ENCODE data around the gene INPP4B. TPM values are rescaled to one million over a fixed set of nuclear protein-coding genes. Genes with fewer than 3 reads are reported as not detected.

INPP4B gene
- total RNA-seq, 1 donor from 2014 or later, result 32.7 TPM

DNA sequence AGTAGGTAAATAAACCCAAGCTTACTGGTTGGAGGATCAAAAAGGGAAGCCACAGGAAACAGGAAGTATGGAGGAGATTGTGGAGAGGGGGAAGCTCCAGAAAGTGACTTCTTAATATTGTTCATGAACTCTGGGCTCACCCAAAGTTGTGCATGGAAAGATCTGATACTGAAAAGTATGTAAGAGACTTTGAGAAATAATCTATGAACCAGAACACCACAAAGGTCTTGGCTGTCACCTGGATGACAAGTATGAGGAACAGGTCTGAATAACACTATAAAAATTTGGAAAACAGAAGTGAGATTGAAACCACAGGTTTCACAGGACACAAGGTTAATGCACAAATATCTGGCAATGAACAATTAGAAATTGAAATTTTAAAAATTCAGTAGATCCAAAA is 567.4 kb downstream of the INPP4B start:
- H3K4me3 ChIP-seq, result no peak overlapping the region
- intact Hi-C loops (cut with DNase I), result no loop called here
- H3K36me3 ChIP-seq, result no peaks in the 10 kb centered on the region
- H3K27ac ChIP-seq, result no peak overlapping the region
- TF ChIP-seq, protein P1, sequence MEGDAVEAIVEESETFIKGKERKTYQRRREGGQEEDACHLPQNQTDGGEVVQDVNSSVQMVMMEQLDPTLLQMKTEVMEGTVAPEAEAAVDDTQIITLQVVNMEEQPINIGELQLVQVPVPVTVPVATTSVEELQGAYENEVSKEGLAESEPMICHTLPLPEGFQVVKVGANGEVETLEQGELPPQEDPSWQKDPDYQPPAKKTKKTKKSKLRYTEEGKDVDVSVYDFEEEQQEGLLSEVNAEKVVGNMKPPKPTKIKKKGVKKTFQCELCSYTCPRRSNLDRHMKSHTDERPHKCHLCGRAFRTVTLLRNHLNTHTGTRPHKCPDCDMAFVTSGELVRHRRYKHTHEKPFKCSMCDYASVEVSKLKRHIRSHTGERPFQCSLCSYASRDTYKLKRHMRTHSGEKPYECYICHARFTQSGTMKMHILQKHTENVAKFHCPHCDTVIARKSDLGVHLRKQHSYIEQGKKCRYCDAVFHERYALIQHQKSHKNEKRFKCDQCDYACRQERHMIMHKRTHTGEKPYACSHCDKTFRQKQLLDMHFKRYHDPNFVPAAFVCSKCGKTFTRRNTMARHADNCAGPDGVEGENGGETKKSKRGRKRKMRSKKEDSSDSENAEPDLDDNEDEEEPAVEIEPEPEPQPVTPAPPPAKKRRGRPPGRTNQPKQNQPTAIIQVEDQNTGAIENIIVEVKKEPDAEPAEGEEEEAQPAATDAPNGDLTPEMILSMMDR (IDR thresholded peaks at IDR 0.05), result no peak
- no peaks in the 10 kb centered on the region for H3K9me3 ChIP-seq
- no peak for DNase-seq (ENCODE audit: low spot score in 2 of 2)
- no peaks in the 10 kb centered on the region for H3K27me3 ChIP-seq
- H3K4me1 ChIP-seq, result no peaks in the 10 kb centered on the region

DNA sequence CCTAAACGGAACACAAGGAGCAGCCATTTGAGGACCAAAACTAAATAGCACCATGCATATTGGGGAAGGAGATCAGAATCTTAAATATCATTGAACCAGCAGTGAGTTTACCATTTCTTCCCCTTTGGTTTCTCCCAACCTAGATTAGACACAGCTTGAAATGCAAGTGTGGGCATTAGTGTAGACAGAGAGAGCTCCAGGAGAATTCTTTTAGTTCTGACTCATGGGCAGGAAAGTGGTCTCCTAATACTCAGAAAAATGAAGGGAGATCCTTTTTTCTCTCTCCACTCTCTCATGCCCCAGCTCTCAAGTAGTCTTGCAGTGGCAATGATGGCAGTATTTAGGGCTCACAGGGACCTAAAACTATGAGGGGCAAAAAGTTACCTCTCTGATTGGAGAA is 567.9 kb downstream of the INPP4B start:
- intact Hi-C loops (cut with DNase I), result no loop called here

DNA sequence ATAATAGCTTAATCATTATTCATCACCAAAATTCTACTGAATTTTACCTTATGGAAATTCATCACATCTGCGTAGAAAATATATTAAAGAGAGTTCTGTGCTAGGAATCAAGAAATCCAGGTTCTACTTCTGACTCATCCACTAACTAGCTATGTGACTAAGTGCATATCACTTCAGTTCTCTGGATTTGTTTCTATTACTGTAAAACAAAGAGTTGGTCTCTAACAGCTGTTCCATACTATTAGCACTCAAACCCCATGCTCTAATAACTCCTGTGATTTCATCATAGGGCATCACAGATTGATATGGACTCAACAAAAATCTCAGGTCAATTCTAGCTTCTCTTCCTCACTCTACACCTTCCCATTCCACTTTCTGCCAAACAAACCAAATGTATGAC is 572.0 kb downstream of the INPP4B start:
- Histone ChIP-seq H3K4me3 (no peak overlapping the region), H3K27ac (no peak overlapping the region), H3K27me3 (no peaks in the 10 kb centered on the region), H3K9me3 (no peaks in the 10 kb centered on the region), H3K36me3 (no peaks in the 10 kb centered on the region), H3K4me1 (no peaks in the 10 kb centered on the region)
- DNase-seq (ENCODE audit: low spot score in 2 of 2), result no peak
- TF ChIP-seq, protein P1 (IDR thresholded peaks at IDR 0.05), result no peak
- intact Hi-C loops (cut with DNase I), result no loop called here

More for the DNA sequence above, 567.9 kb downstream of the INPP4B start:
- Histone ChIP-seq H3K4me1 (no peaks in the 10 kb centered on the region), H3K9me3 (no peaks in the 10 kb centered on the region), H3K27me3 (no peaks in the 10 kb centered on the region), H3K4me3 (no peak overlapping the region), H3K27ac (no peak overlapping the region), H3K36me3 (no peaks in the 10 kb centered on the region)
- DNase-seq (ENCODE audit: low spot score in 2 of 2), result no peak
- TF ChIP-seq, protein P1 (IDR thresholded peaks at IDR 0.05), result no peak

DNA sequence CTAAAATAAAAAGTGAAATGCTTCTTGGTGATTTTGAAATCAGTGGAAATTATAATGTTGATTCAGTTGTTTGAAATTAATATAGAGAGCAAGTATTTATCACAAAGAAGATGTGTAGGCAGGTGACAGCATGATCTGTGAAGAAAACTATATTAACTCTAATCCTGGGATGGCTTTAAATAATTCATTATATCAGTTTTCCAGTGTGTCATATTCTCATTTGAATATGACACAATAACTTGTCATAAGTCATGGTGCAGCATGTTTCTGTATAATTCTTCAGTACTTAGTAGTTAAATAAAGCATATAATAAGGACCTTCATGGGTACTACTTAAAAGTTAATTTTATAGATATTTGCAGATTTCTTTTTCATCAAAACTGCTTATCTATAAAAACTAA is 573.6 kb downstream of the INPP4B start:
- TF ChIP-seq, protein P1 (IDR thresholded peaks at IDR 0.05), result no peak
- intact Hi-C loops (cut with DNase I), result no loop called here
- H3K27ac ChIP-seq, result no peak overlapping the region
- no peaks in the 10 kb centered on the region for H3K27me3 ChIP-seq
- no peaks in the 10 kb centered on the region for H3K36me3 ChIP-seq
- H3K4me1 ChIP-seq, result no peaks in the 10 kb centered on the region
- DNase-seq (ENCODE audit: low spot score in 2 of 2), result no peak
- no peaks in the 10 kb centered on the region for H3K9me3 ChIP-seq
- no peak overlapping the region for H3K4me3 ChIP-seq

DNA sequence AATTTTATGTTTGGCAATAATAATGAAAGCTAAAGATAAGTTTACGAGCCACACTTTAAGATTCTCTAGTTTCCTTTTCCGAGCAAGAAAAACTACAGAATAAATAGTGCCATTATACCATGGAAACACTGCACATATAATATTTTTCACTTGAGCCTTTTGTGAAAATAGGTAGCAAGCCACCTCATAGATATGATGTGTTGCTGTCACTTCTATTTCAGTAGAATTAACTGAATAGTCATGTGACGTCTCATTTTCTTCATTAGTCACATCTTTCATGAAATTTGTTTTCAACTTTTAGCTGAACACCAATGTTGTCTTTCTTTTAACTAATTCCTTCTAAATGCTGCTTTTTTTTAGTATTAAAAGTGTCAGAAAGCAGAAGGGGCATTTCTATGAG is 574.3 kb downstream of the INPP4B start:
- DNase-seq (ENCODE audit: low spot score in 2 of 2), result no peak
- H3K9me3 ChIP-seq, result no peaks in the 10 kb centered on the region
- H3K27me3 ChIP-seq, result no peaks in the 10 kb centered on the region
- no peaks in the 10 kb centered on the region for H3K36me3 ChIP-seq
- H3K27ac ChIP-seq, result no peak overlapping the region
- H3K4me1 ChIP-seq, result no peaks in the 10 kb centered on the region
- no peak overlapping the region for H3K4me3 ChIP-seq
- intact Hi-C loops (cut with DNase I), result no loop called here
- TF ChIP-seq, protein P1 (IDR thresholded peaks at IDR 0.05), result no peak

DNA sequence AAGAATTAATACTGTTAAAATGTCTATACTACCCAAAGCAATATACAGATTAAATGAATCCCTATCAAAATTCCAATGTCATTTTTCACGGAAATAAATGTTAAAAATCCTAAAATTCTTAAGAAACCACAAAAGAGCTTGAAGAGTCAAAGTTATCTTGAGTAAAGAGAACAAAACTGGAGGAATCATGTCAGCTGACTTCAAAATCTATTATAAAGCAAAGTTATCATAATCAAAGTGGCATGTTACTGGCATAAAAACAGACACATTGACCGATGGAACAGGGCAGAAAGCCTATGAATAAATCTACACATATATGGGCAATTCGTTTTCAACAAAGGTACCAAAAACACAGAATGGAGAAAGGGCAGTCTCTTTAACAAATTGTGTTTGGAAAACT is 579.0 kb downstream of the INPP4B start:
- Histone ChIP-seq H3K27ac (peak overlapping the region in 1 of 2 donors; percentile 67), H3K36me3 (no peaks in the 10 kb centered on the region), H3K27me3 (no peaks in the 10 kb centered on the region), H3K4me1 (peaks cover 0 to 16% of the 10 kb centered on the region in 2 donors), H3K9me3 (no peaks in the 10 kb centered on the region), H3K4me3 (no peak overlapping the region)
- no peak for DNase-seq (ENCODE audit: low spot score in 2 of 2)
- intact Hi-C loops (cut with DNase I), result loop anchor here (5.0 kb wide), 1 partner anchor 175 kb away; no protein-coding TSS in a partner anchor
- TF ChIP-seq, protein P1 (IDR thresholded peaks at IDR 0.05), result no peak

All from ascending aorta (tissue), 2 donors.